CD4-positive, CD25-positive, alpha-beta regulatory T cell (primary cell): ENCODE results near the gene KIR2DL3. TPM values are rescaled to one million over a fixed set of nuclear protein-coding genes. Genes with fewer than 3 reads are reported as not detected.
"Not testable (repeated sequence)": the region's sequence is repeated elsewhere in the genome, so short reads cannot be mapped to it uniquely, and the experiment has no call there.

Experiments used
- ATAC-seq, 2 donors: fragments of 150-1000 bp; cut with Tn5 transposase; one replicate each; pipeline ENCODE4 v1.10.0; 2021; ENCODE audit warnings: low read depth in 2 of 2, moderate number of reproducible peaks in 2 of 2, moderate library complexity in 1 of 2
- DNase-seq, 3 donors: peaks; one replicate each; pipeline versions ENCODE4 v3.0.0 to v3.0.0-alpha.2; 2012 to 2022; ENCODE audit warnings: mixed read lengths in 1 of 3
- H3K27ac ChIP-seq: one replicate; pipeline ENCODE4 v1.7.0; 2013; ENCODE audit warnings: mild to moderate bottlenecking, low read length; ENCODE audit not compliant: insufficient read depth, poor library complexity, severe bottlenecking
- H3K27me3 ChIP-seq: one replicate; pipeline ENCODE4 v1.7.0; 2013; ENCODE audit warnings: low read length; ENCODE audit not compliant: control insufficient read depth, insufficient read depth
- H3K36me3 ChIP-seq: one replicate; pipeline ENCODE4 v1.7.0; 2013; ENCODE audit warnings: mild to moderate bottlenecking, low read length, moderate library complexity; ENCODE audit not compliant: control insufficient read depth, insufficient read depth
- H3K4me1 ChIP-seq: 2 replicates; pipeline ENCODE4 v1.7.0; 2013; ENCODE audit warnings: mild to moderate bottlenecking, low read length; ENCODE audit not compliant: insufficient read depth, control insufficient read depth, poor library complexity, severe bottlenecking
- H3K4me3 ChIP-seq: one replicate; pipeline ENCODE4 v1.7.0; 2013; ENCODE audit warnings: low read depth, mild to moderate bottlenecking, low read length, moderate library complexity
- H3K9me3 ChIP-seq, 2 experiments: 1 replicate in 1 of 2; 2 replicates in 1 of 2; pipeline ENCODE4 v1.7.0; 2013; ENCODE audit warnings: low read length in 2 of 2, mild to moderate bottlenecking in 1 of 2, moderate library complexity in 1 of 2; ENCODE audit not compliant: control insufficient read depth in 2 of 2
- H3K27ac Mint-ChIP-seq, 3 donors: one replicate each; pipeline ENCODE4 v1.8.0; 2020 to 2022; ENCODE audit warnings: mild to moderate bottlenecking in 3 of 3, mixed read lengths in 3 of 3, moderate library complexity in 2 of 3
- H3K27me3 Mint-ChIP-seq: one replicate; pipeline ENCODE4 v1.8.0; 2022; ENCODE audit warnings: mild to moderate bottlenecking, mixed read lengths
- H3K36me3 Mint-ChIP-seq: one replicate; pipeline ENCODE4 v1.8.0; 2020; ENCODE audit warnings: mixed read lengths
- H3K4me1 Mint-ChIP-seq, 4 donors: one replicate each; pipeline ENCODE4 v1.8.0; 2020 to 2022; ENCODE audit warnings: mixed read lengths in 4 of 4, mild to moderate bottlenecking in 1 of 4
- H3K4me3 Mint-ChIP-seq, 4 donors: one replicate each; pipeline ENCODE4 v1.8.0; 2020 to 2022; ENCODE audit warnings: mild to moderate bottlenecking in 4 of 4, mixed read lengths in 4 of 4, moderate library complexity in 3 of 4
- H3K9me3 Mint-ChIP-seq, 7 donors: one replicate each; pipeline ENCODE4 v1.8.0; 2020 to 2022; ENCODE audit warnings: mixed read lengths in 7 of 7, mild to moderate bottlenecking in 3 of 7, moderate library complexity in 2 of 7
- polyA plus RNA-seq, 4 donors: library from polyadenylated mRNA; unstranded; fragments of 300-500 nt; fragmentation: Illumina TruSeq; gene quantifications; one replicate each; pipeline ENCODE4 v1.2.3, GENCODE V29; 2021
- total RNA-seq: library from RNA; stranded (reverse); gene quantifications from one replicate; pipeline ENCODE4 v1.2.3, GENCODE V29; 2022

Gene KIR2DL3
- total and polyA plus RNA-seq, 5 donors from 2014 or later: not detected

- not testable (repeated sequence) for H3K4me3 ChIP-seq, H3K36me3 Mint-ChIP-seq, H3K27ac ChIP-seq, H3K27me3 Mint-ChIP-seq, H3K4me3 Mint-ChIP-seq, H3K4me1 Mint-ChIP-seq, H3K4me1 ChIP-seq, H3K27me3 ChIP-seq, ATAC-seq, H3K36me3 ChIP-seq, DNase-seq, H3K27ac Mint-ChIP-seq, H3K9me3 Mint-ChIP-seq, H3K9me3 ChIP-seq
Observed at GRCh38 chr19:54786091-54786723, 47.9 kb downstream of the KIR2DL3 start.

GRCh38 chr19:54788154-54788553 is 49.8 kb downstream of the KIR2DL3 start:
- not testable (repeated sequence) for DNase-seq, H3K27me3 ChIP-seq, H3K27me3 Mint-ChIP-seq, H3K27ac Mint-ChIP-seq, H3K9me3 Mint-ChIP-seq, H3K4me3 ChIP-seq, H3K4me3 Mint-ChIP-seq, H3K9me3 ChIP-seq, H3K4me1 ChIP-seq, ATAC-seq, H3K27ac ChIP-seq, H3K36me3 ChIP-seq, H3K36me3 Mint-ChIP-seq
- H3K4me1 Mint-ChIP-seq: peaks cover 7 to 10% (median 9%) of the 10 kb centered on the region in 4 donors

- H3K27ac Mint-ChIP-seq: no peak overlapping the region
- no peaks in the 10 kb centered on the region for H3K4me1 ChIP-seq
- no peaks in the 10 kb centered on the region for H3K36me3 ChIP-seq
- peaks cover 3% of the 10 kb centered on the region for H3K27me3 ChIP-seq
- H3K27ac ChIP-seq: no peak overlapping the region
- H3K4me3 Mint-ChIP-seq: no peak overlapping the region
- H3K9me3 ChIP-seq: no peaks in the 10 kb centered on the region
- peaks cover 11 to 14% (median 13%) of the 10 kb centered on the region in 4 donors for H3K4me1 Mint-ChIP-seq
- no peak overlapping the region for H3K4me3 ChIP-seq
- H3K27me3 Mint-ChIP-seq: no peaks in the 10 kb centered on the region
- H3K9me3 Mint-ChIP-seq: peaks cover 0 to 3% (median 0%) of the 10 kb centered on the region in 7 donors
- DNase-seq (no peak), ATAC-seq (no peak)
- no peaks in the 10 kb centered on the region for H3K36me3 Mint-ChIP-seq
Observed at GRCh38 chr19:54790711-54791110, 52.4 kb downstream of the KIR2DL3 start.

GRCh38 chr19:54791476-54791875 is 53.2 kb downstream of the KIR2DL3 start:
- no peak for DNase-seq
- no peaks in the 10 kb centered on the region for H3K9me3 ChIP-seq
- Mint-ChIP-seq H3K36me3 (no peaks in the 10 kb centered on the region), H3K4me1 (peaks cover 11 to 14% (median 13%) of the 10 kb centered on the region in 4 donors), H3K9me3 (peaks cover 0 to 3% (median 0%) of the 10 kb centered on the region in 7 donors), H3K27ac (peak overlapping the region in 1 of 3 donors; percentile 5), H3K27me3 (no peaks in the 10 kb centered on the region), H3K4me3 (peak overlapping the region in 1 of 4 donors; percentile 8)
- H3K4me1 ChIP-seq: no peaks in the 10 kb centered on the region
- H3K27ac ChIP-seq: no peak overlapping the region
- ATAC-seq: no peak
- no peak overlapping the region for H3K4me3 ChIP-seq
- H3K36me3 ChIP-seq: no peaks in the 10 kb centered on the region
- H3K27me3 ChIP-seq: peaks cover 3% of the 10 kb centered on the region

- Histone ChIP-seq H3K4me1 (no peaks in the 10 kb centered on the region), H3K27ac (no peak overlapping the region), H3K27me3 (peaks cover 9% of the 10 kb centered on the region), H3K4me3 (peak overlapping the region; percentile 83), H3K9me3 (no peaks in the 10 kb centered on the region), H3K36me3 (no peaks in the 10 kb centered on the region)
- Mint-ChIP-seq H3K27ac (peak overlapping the region; percentile 50 to 68 (median 53)), H3K27me3 (no peaks in the 10 kb centered on the region), H3K4me1 (peaks cover 11 to 13% (median 12%) of the 10 kb centered on the region in 4 donors), H3K4me3 (peak overlapping the region; percentile 23 to 78 (median 58)), H3K36me3 (no peaks in the 10 kb centered on the region), H3K9me3 (peaks cover 0 to under 1% (median 0%) of the 10 kb centered on the region in 7 donors)
- DNase-seq (peak in 1 of 3 donors; percentile 23), ATAC-seq (no peak)
Observed at GRCh38 chr19:54792814-54793213, 54.5 kb downstream of the KIR2DL3 start.

DNA sequence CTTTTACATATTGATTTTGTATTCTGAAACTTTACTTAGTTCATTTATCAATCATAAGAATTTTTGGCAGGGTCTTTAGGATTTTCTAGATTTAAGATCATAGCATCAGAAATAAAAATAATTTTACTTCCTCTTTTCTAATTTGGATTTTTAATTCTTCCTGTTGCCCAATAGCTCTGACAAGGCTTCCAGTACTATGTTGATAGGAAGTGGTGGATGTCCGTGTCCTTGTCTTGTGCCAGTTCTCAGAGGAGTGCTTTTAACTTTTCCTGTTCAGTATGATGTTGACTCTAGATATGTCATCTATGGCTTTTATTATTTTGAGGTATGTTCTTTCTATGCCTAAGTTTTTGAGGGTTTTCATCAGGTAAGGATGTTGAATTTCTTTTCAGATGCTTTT is 57.4 kb downstream of the KIR2DL3 start:
- Mint-ChIP-seq H3K9me3 (peaks cover 0 to 3% (median 0%) of the 10 kb centered on the region in 7 donors), H3K4me3 (no peak overlapping the region), H3K4me1 (peaks cover 11 to 13% (median 12%) of the 10 kb centered on the region in 4 donors), H3K27me3 (peaks cover 8% of the 10 kb centered on the region), H3K36me3 (no peaks in the 10 kb centered on the region), H3K27ac (no peak overlapping the region)
- Histone ChIP-seq H3K27ac (no peak overlapping the region), H3K4me1 (no peaks in the 10 kb centered on the region), H3K9me3 (no peaks in the 10 kb centered on the region), H3K36me3 (no peaks in the 10 kb centered on the region), H3K4me3 (no peak overlapping the region), H3K27me3 (peaks cover 11% of the 10 kb centered on the region)
- DNase-seq: no peak
- ATAC-seq: no peak

Other genes with a start within 250 kb of the KIR2DL3 start
- 62.2 TPM for gene LAIR2, start 235.7 kb upstream of the KIR2DL3 start, total RNA-seq
- 100 to 1,000 TPM; 123 to 365 (median 158) TPM for gene LAIR2, start 235.7 kb upstream of the KIR2DL3 start, polyA plus RNA-seq
- gene LILRA2, start 164.7 kb upstream of the KIR2DL3 start, total RNA-seq: not detected
- under 1 TPM in 2 of 4 donors, not detected in 2; 0.18 to 0.64 TPM for gene LILRA2, start 164.7 kb upstream of the KIR2DL3 start, polyA plus RNA-seq
- not detected for gene LILRA1, start 144.9 kb upstream of the KIR2DL3 start, total RNA-seq
- gene LILRA1, start 144.9 kb upstream of the KIR2DL3 start, polyA plus RNA-seq: under 1 TPM in 1 of 4 donors, not detected in 3; 0.10 TPM
- gene LILRB1, start 108.0 kb upstream of the KIR2DL3 start, total RNA-seq: not detected
- under 1 TPM in 2 of 4 donors, not detected in 2; 0.10 to 0.14 TPM for gene LILRB1, start 108.0 kb upstream of the KIR2DL3 start, polyA plus RNA-seq
- not detected for gene LILRB4, start 75.5 kb upstream of the KIR2DL3 start, total RNA-seq
- not detected for gene LILRB4, start 75.5 kb upstream of the KIR2DL3 start, polyA plus RNA-seq
- not detected for gene KIR3DL3, start 14.1 kb upstream of the KIR2DL3 start, total RNA-seq
- not detected for gene KIR3DL3, start 14.1 kb upstream of the KIR2DL3 start, polyA plus RNA-seq
- gene KIR2DL1, start 31.3 kb downstream of the KIR2DL3 start, total RNA-seq: not detected
- gene KIR2DL1, start 31.3 kb downstream of the KIR2DL3 start, polyA plus RNA-seq: under 1 TPM in 1 of 4 donors, not detected in 3; 0.10 TPM
- not detected for gene KIR2DL4, start 65.1 kb downstream of the KIR2DL3 start, total RNA-seq
- gene KIR2DL4, start 65.1 kb downstream of the KIR2DL3 start, polyA plus RNA-seq: not detected
- not detected for gene KIR3DL1, start 78.0 kb downstream of the KIR2DL3 start, total RNA-seq
- gene KIR3DL1, start 78.0 kb downstream of the KIR2DL3 start, polyA plus RNA-seq: under 1 TPM in 2 of 4 donors, not detected in 2; 0.12 to 0.15 TPM
- gene KIR2DS4, start 94.2 kb downstream of the KIR2DL3 start, total RNA-seq: not detected
- under 1 TPM in 1 of 4 donors, not detected in 3; 0.10 TPM for gene KIR2DS4, start 94.2 kb downstream of the KIR2DL3 start, polyA plus RNA-seq
- 0.74 TPM for gene KIR3DL2, start 111.9 kb downstream of the KIR2DL3 start, total RNA-seq
- under 1 TPM; 0.25 to 0.94 (median 0.52) TPM for gene KIR3DL2, start 111.9 kb downstream of the KIR2DL3 start, polyA plus RNA-seq
- gene FCAR, start 135.7 kb downstream of the KIR2DL3 start, total RNA-seq: not detected
- under 1 TPM in 1 of 4 donors, not detected in 3; 0.21 TPM for gene FCAR, start 135.7 kb downstream of the KIR2DL3 start, polyA plus RNA-seq
- not detected for gene NCR1, start 167.6 kb downstream of the KIR2DL3 start, total RNA-seq
- gene NCR1, start 167.6 kb downstream of the KIR2DL3 start, polyA plus RNA-seq: under 1 TPM in 3 of 4 donors, not detected in 1; 0.36 to 0.47 (median 0.39) TPM
- gene NLRP7, start 209.0 kb downstream of the KIR2DL3 start, total RNA-seq: not detected
- not detected for gene NLRP7, start 209.0 kb downstream of the KIR2DL3 start, polyA plus RNA-seq
- 10.2 TPM for gene NLRP2, start 227.9 kb downstream of the KIR2DL3 start, total RNA-seq
- 1 to 10 TPM in 3 of 4 donors, under 1 TPM in 1; 0.63 to 5.0 (median 2.1) TPM for gene NLRP2, start 227.9 kb downstream of the KIR2DL3 start, polyA plus RNA-seq